Chondrocyte (in vitro differentiated cells): ENCODE results near the gene ARMS2. TPM values are rescaled to one million over a fixed set of nuclear protein-coding genes. Genes with fewer than 3 reads are reported as not detected.

Experiments used
- DNase-seq: peaks from one replicate; pipeline ENCODE4 v3.0.0; 2021; ENCODE audit warnings: mixed read lengths, low spot score
- H3K27ac Mint-ChIP-seq: one replicate; pipeline ENCODE4 v1.8.0; 2021; ENCODE audit warnings: mild to moderate bottlenecking, moderate library complexity, mixed read lengths; ENCODE audit not compliant: unreplicated experiment
- H3K27me3 Mint-ChIP-seq: 2 replicates; pipeline ENCODE4 v1.8.0; 2021; ENCODE audit warnings: low read depth, mixed read lengths
- H3K36me3 Mint-ChIP-seq: 2 replicates; pipeline ENCODE4 v1.8.0; 2021; ENCODE audit warnings: low read depth, mixed read lengths
- H3K4me1 Mint-ChIP-seq: 2 replicates; pipeline ENCODE4 v1.8.0; 2021; ENCODE audit warnings: low read depth, mild to moderate bottlenecking, mixed read lengths
- H3K4me3 Mint-ChIP-seq: one replicate; pipeline ENCODE4 v1.8.0; 2021; ENCODE audit warnings: mild to moderate bottlenecking, moderate library complexity, mixed read lengths; ENCODE audit not compliant: unreplicated experiment
- H3K9me3 Mint-ChIP-seq: 2 replicates; pipeline ENCODE4 v1.8.0; 2021; ENCODE audit warnings: low read depth, mixed read lengths
- total RNA-seq: library from RNA; stranded (reverse); gene quantifications from 3 replicates; pipeline ENCODE4 v1.2.1, GENCODE V29; 2021
- TF ChIP-seq, protein P1 (sequence below): fragments of 200-600 bp; sonication (generic); IDR thresholded peaks from 2 replicates; pipeline ENCODE4 v1.5.0; 2021; ENCODE audit warnings: antibody characterized with exemption, mild to moderate bottlenecking, moderate library complexity

ARMS2 gene
- total RNA-seq, 1 donor from 2014 or later = 0.62 TPM

- H3K36me3 Mint-ChIP-seq = peaks cover 15% of the 10 kb centered on the region
- H3K27ac Mint-ChIP-seq = peak overlapping the region; percentile 89
- H3K9me3 Mint-ChIP-seq = no peaks in the 10 kb centered on the region
- no peaks in the 10 kb centered on the region for H3K27me3 Mint-ChIP-seq
- TF ChIP-seq, protein P1, sequence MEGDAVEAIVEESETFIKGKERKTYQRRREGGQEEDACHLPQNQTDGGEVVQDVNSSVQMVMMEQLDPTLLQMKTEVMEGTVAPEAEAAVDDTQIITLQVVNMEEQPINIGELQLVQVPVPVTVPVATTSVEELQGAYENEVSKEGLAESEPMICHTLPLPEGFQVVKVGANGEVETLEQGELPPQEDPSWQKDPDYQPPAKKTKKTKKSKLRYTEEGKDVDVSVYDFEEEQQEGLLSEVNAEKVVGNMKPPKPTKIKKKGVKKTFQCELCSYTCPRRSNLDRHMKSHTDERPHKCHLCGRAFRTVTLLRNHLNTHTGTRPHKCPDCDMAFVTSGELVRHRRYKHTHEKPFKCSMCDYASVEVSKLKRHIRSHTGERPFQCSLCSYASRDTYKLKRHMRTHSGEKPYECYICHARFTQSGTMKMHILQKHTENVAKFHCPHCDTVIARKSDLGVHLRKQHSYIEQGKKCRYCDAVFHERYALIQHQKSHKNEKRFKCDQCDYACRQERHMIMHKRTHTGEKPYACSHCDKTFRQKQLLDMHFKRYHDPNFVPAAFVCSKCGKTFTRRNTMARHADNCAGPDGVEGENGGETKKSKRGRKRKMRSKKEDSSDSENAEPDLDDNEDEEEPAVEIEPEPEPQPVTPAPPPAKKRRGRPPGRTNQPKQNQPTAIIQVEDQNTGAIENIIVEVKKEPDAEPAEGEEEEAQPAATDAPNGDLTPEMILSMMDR = no peak
- no peak for DNase-seq
- H3K4me1 Mint-ChIP-seq = peaks cover 73% of the 10 kb centered on the region
- H3K4me3 Mint-ChIP-seq = peak overlapping the region; percentile 95
Measured at GRCh38 chr10:122462533-122463465, 8.3 kb downstream of the ARMS2 start.

- no peaks in the 10 kb centered on the region for H3K9me3 Mint-ChIP-seq
- H3K4me1 Mint-ChIP-seq = peaks cover 79% of the 10 kb centered on the region
- H3K4me3 Mint-ChIP-seq = peak overlapping the region; percentile 95
- no peaks in the 10 kb centered on the region for H3K27me3 Mint-ChIP-seq
- TF ChIP-seq, protein P1 = no peak
- DNase-seq = no peak
- H3K36me3 Mint-ChIP-seq = peaks cover 18% of the 10 kb centered on the region
- H3K27ac Mint-ChIP-seq = peak overlapping the region; percentile 89
Measured at GRCh38 chr10:122463466-122464249, 9.2 kb downstream of the ARMS2 start.

DNA sequence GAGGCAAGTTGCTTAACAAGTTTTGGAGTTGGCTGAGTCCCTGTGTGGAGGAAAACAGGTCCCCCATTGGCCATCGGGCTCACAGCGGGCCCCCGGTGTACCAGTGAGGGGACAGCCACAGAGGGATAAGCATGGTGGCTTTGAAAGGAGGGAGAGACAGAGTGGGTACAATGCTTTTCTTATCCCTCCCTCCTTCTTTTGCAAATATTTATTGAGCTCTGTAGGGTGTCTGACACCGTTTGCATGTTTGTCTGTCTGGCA is 9.7 kb downstream of the ARMS2 start:
- Mint-ChIP-seq H3K27me3 (no peaks in the 10 kb centered on the region), H3K27ac (peak overlapping the region; percentile 17), H3K9me3 (no peaks in the 10 kb centered on the region), H3K4me1 (peaks cover 81% of the 10 kb centered on the region), H3K36me3 (peaks cover 18% of the 10 kb centered on the region), H3K4me3 (peak overlapping the region; percentile 95)
- no peak for DNase-seq
- TF ChIP-seq, protein P1 = no peak

DNA sequence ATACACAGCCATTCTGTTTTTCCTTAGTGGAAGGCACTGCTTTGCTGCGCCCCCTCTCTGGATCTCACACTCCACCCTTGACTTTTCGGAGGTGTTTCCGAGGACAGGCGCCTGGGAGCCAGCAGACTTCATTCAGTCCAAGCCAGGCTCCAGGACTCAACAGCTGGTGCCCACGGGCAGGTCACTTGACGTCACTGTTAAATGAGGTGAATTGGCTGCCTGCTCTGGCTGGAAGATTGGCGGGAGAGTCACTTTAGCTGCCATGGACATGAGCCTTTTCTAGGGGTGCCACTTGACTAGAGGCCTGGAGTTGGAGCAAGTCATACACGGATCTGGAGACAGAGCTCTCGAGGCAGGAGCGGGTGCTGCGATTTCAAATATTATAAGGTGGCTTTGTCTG is 10.1 kb downstream of the ARMS2 start:
- DNase-seq = peak; percentile 50
- Mint-ChIP-seq H3K27me3 (no peaks in the 10 kb centered on the region), H3K4me1 (peaks cover 81% of the 10 kb centered on the region)

More for the DNA sequence above, 10.1 kb downstream of the ARMS2 start:
- TF ChIP-seq, protein P1 = no peak
- no peaks in the 10 kb centered on the region for H3K9me3 Mint-ChIP-seq
- peak overlapping the region; percentile 17 for H3K27ac Mint-ChIP-seq
- H3K4me3 Mint-ChIP-seq = peak overlapping the region; percentile 95
- H3K36me3 Mint-ChIP-seq = peaks cover 18% of the 10 kb centered on the region
